ENCODE results near the gene BCKDK.
"Not testable (repeated sequence)": the region's sequence is repeated elsewhere in the genome, so short reads cannot be mapped to it uniquely, and the experiment has no call there.

Gene BCKDK

GRCh38 chr16:31149894-31150890 is 42.0 kb downstream of the BCKDK start, which contains the start of gene PRSS36:
Gene PRSS36, minus strand, starts transcription at chr16:31150066. Its CDS starts 31 bp downstream, at chr16:31150035.
- no peak for DNase-seq
- Histone ChIP-seq H3K4me1 (ENCODE audit: control insufficient read depth, insufficient read depth, low read length, poor library complexity, severe bottlenecking) (no peaks in the 10 kb centered on the region), H3K9me3 (ENCODE audit: control insufficient read depth, low read length) (no peaks in the 10 kb centered on the region), H3K36me3 (ENCODE audit: control insufficient read depth, insufficient read depth, low read length) (no peaks in the 10 kb centered on the region), H3K4me3 (ENCODE audit: insufficient read depth, low read depth, low read length, poor library complexity, severe bottlenecking) (no peak within 1 kb of the TSS), H3K27me3 (replicated peaks; ENCODE audit: control insufficient read depth, insufficient read depth, low read length, poor library complexity, severe bottlenecking) (no peaks in the 10 kb centered on the region), H3K27ac (ENCODE audit: insufficient read depth, low read length, poor library complexity, severe bottlenecking) (no peak within 1 kb of the TSS)

GRCh38 chr16:31150976-31151375 is 42.8 kb downstream of the BCKDK start:
- not testable (repeated sequence) for H3K4me1 ChIP-seq (ENCODE audit: control insufficient read depth, insufficient read depth, low read length, poor library complexity, severe bottlenecking); H3K9me3 ChIP-seq (ENCODE audit: control insufficient read depth, low read length); DNase-seq; H3K27ac ChIP-seq (ENCODE audit: insufficient read depth, low read length, poor library complexity, severe bottlenecking); H3K4me3 ChIP-seq (ENCODE audit: insufficient read depth, low read depth, low read length, poor library complexity, severe bottlenecking); H3K36me3 ChIP-seq (ENCODE audit: control insufficient read depth, insufficient read depth, low read length); H3K27me3 ChIP-seq (replicated peaks; ENCODE audit: control insufficient read depth, insufficient read depth, low read length, poor library complexity, severe bottlenecking)

- H3K9me3 ChIP-seq (ENCODE audit: control insufficient read depth, low read length) = no peaks in the 10 kb centered on the region
- H3K36me3 ChIP-seq (ENCODE audit: control insufficient read depth, insufficient read depth, low read length) = no peaks in the 10 kb centered on the region
- no peak overlapping the region for H3K27ac ChIP-seq (ENCODE audit: insufficient read depth, low read length, poor library complexity, severe bottlenecking)
- H3K4me1 ChIP-seq (ENCODE audit: control insufficient read depth, insufficient read depth, low read length, poor library complexity, severe bottlenecking) = no peaks in the 10 kb centered on the region
- no peak overlapping the region for H3K4me3 ChIP-seq (ENCODE audit: insufficient read depth, low read depth, low read length, poor library complexity, severe bottlenecking)
- no peak for DNase-seq
- H3K27me3 ChIP-seq (replicated peaks; ENCODE audit: control insufficient read depth, insufficient read depth, low read length, poor library complexity, severe bottlenecking) = no peaks in the 10 kb centered on the region
These were observed 49.0 kb downstream of the BCKDK start for GRCh38 chr16:31157136-31157535.

Measured in effector memory CD4-positive, alpha-beta T cell (primary cell).